Progenitor cell of endocrine pancreas (in vitro differentiated cells): ENCODE measurements around the gene EXOC7. TPM values are rescaled to one million over a fixed set of nuclear protein-coding genes. Genes with fewer than 3 reads are reported as not detected.
A peak's percentile ranks its signal among the peaks of the same experiment; 100 is the strongest.

Source experiments
- DNase-seq: peaks from one replicate; pipeline ENCODE4 v3.0.0; 2021; ENCODE audit warnings: low spot score; ENCODE audit not compliant: unreplicated experiment
- H3K27ac Mint-ChIP-seq: 2 replicates; pipeline ENCODE4 v1.8.0; 2021; ENCODE audit warnings: mild to moderate bottlenecking, moderate library complexity, mixed read lengths
- H3K27me3 Mint-ChIP-seq: 2 replicates; pipeline ENCODE4 v1.8.0; 2021; ENCODE audit warnings: mixed read lengths
- H3K36me3 Mint-ChIP-seq: 2 replicates; pipeline ENCODE4 v1.8.0; 2022; ENCODE audit warnings: mixed read lengths; ENCODE audit not compliant: insufficient read depth
- H3K4me1 Mint-ChIP-seq: 2 replicates; pipeline ENCODE4 v1.8.0; 2021; ENCODE audit warnings: low read depth, mixed read lengths
- H3K4me3 Mint-ChIP-seq: 2 replicates; pipeline ENCODE4 v1.8.0; 2021; ENCODE audit warnings: low read depth, mild to moderate bottlenecking, moderate library complexity, mixed read lengths
- H3K9me3 Mint-ChIP-seq: 2 replicates; pipeline ENCODE4 v1.8.0; 2021; ENCODE audit warnings: low read depth, mixed read lengths
- CTCF ChIP-seq: fragments of 200-600 bp; sonication (generic); IDR thresholded peaks from one replicate; pipeline ENCODE4 v1.5.0; 2021; ENCODE audit warnings: antibody characterized with exemption, mild to moderate bottlenecking; ENCODE audit not compliant: unreplicated experiment
- total RNA-seq: library from RNA; stranded (reverse); gene quantifications from 2 replicates; pipeline ENCODE4 v1.2.1, GENCODE V29; 2021

The EXOC7 gene
- total RNA-seq, 1 donor from 2014 or later: 354 TPM

GRCh38 chr17:76124582-76125390, 21.2 kb upstream of the EXOC7 start:
- Mint-ChIP-seq H3K36me3 (no peaks in the 10 kb centered on the region), H3K27me3 (no peaks in the 10 kb centered on the region), H3K27ac (no peak overlapping the region), H3K9me3 (no peaks in the 10 kb centered on the region), H3K4me1 (peaks cover 13% of the 10 kb centered on the region), H3K4me3 (no peak overlapping the region)
- peak; percentile 38 for TF ChIP-seq CTCF
- DNase-seq: no peak

- Mint-ChIP-seq H3K9me3 (no peaks in the 10 kb centered on the region), H3K27me3 (peaks cover 5% of the 10 kb centered on the region), H3K4me1 (peaks cover 19% of the 10 kb centered on the region), H3K36me3 (no peaks in the 10 kb centered on the region), H3K4me3 (no peak overlapping the region), H3K27ac (peak overlapping the region; percentile 71)
- DNase-seq: no peak
- no peak for TF ChIP-seq CTCF
Observed at GRCh38 chr17:76123749-76124581, 20.4 kb upstream of the EXOC7 start.

GRCh38 chr17:76123191-76123499, 19.6 kb upstream of the EXOC7 start:
- peaks cover 19% of the 10 kb centered on the region for H3K4me1 Mint-ChIP-seq
- H3K4me3 Mint-ChIP-seq: no peak overlapping the region
- no peaks in the 10 kb centered on the region for H3K36me3 Mint-ChIP-seq
- H3K9me3 Mint-ChIP-seq: no peaks in the 10 kb centered on the region
- no peak for TF ChIP-seq CTCF
- DNase-seq: no peak
- peaks cover 5% of the 10 kb centered on the region for H3K27me3 Mint-ChIP-seq
- H3K27ac Mint-ChIP-seq: no peak overlapping the region

- Mint-ChIP-seq H3K4me1 (peaks cover 19% of the 10 kb centered on the region), H3K4me3 (no peak overlapping the region), H3K27me3 (peaks cover 5% of the 10 kb centered on the region), H3K36me3 (no peaks in the 10 kb centered on the region), H3K27ac (peak overlapping the region; percentile 31), H3K9me3 (no peaks in the 10 kb centered on the region)
- no peak for DNase-seq
- TF ChIP-seq CTCF: no peak
Observed at GRCh38 chr17:76122431-76123190, 19.0 kb upstream of the EXOC7 start.

GRCh38 chr17:76121932-76122430, 18.4 kb upstream of the EXOC7 start:
- no peak for DNase-seq
- Mint-ChIP-seq H3K27me3 (peaks cover 5% of the 10 kb centered on the region), H3K27ac (no peak overlapping the region), H3K36me3 (no peaks in the 10 kb centered on the region), H3K4me1 (peaks cover 16% of the 10 kb centered on the region), H3K4me3 (no peak overlapping the region), H3K9me3 (no peaks in the 10 kb centered on the region)
- TF ChIP-seq CTCF: no peak
